IMR-90 (cell line): ENCODE data around the gene PTPRN2. TPM values are rescaled to one million over a fixed set of nuclear protein-coding genes. Genes with fewer than 3 reads are reported as not detected.
"Not testable (repeated sequence)": the region's sequence is repeated elsewhere in the genome, so short reads cannot be mapped to it uniquely, and the experiment has no call there.

Source experiments
- ATAC-seq: fragments of 200-7000 bp; cut with Tn5 transposase; 2 replicates; pipeline ENCODE4 v1.9.1; 2020; ENCODE audit warnings: low read depth, mild to moderate bottlenecking, moderate library complexity
- BruUV-seq: library from RNA; stranded (reverse); fragments of 400-500 nt; replicated peaks from 2 replicates; lab custom pipeline; 2021; lab: Mats Ljungman, UMichigan
- CTCF ChIA-PET: fragments of 300-600 bp; formaldehyde crosslinking; extraction: SDS; loops from one replicate; lab custom pipeline; 2021; ENCODE audit warnings: antibody characterized with exemption; lab: Yijun Ruan, JAX
- POLR2A ChIA-PET: fragments of 300-600 bp; sonication (Branson Sonifier 250); formaldehyde crosslinking; loops from one replicate; lab custom pipeline; 2022; ENCODE audit warnings: antibody characterized with exemption; ENCODE audit not compliant: unreplicated experiment; lab: Charles Lee
- DNase-seq: peaks from one replicate; pipeline ENCODE4 v3.0.0; 2013
- H2AFZ ChIP-seq: replicated peaks from 2 replicates; pipeline ENCODE3; 2013; ENCODE audit warnings: low read length, mild to moderate bottlenecking; ENCODE audit not compliant: poor library complexity
- H2AK5ac ChIP-seq: 2 replicates; pipeline ENCODE4 v1.6.1; 2013; ENCODE audit warnings: low read depth, low read length, inconsistent platforms
- H2AK9ac ChIP-seq: replicated peaks from 2 replicates; pipeline ENCODE3; 2013; ENCODE audit warnings: mild to moderate bottlenecking, low read depth, low read length, moderate library complexity; ENCODE audit not compliant: poor library complexity
- H2BK120ac ChIP-seq: 2 replicates; pipeline ENCODE4 v1.6.1; 2013; ENCODE audit warnings: low read depth, low read length, inconsistent platforms
- H2BK15ac ChIP-seq: 3 replicates; pipeline ENCODE4 v1.6.1; 2013; ENCODE audit warnings: low read depth, low read length, inconsistent platforms
- H2BK20ac ChIP-seq: 2 replicates; pipeline ENCODE4 v1.6.1; 2013; ENCODE audit warnings: low read depth, mild to moderate bottlenecking, inconsistent platforms, low read length, moderate library complexity
- H2BK5ac ChIP-seq: 2 replicates; pipeline ENCODE4 v1.6.1; 2013; ENCODE audit warnings: mild to moderate bottlenecking, low read depth, low read length, inconsistent platforms; ENCODE audit not compliant: poor library complexity, severe bottlenecking
- H3K14ac ChIP-seq: replicated peaks from 2 replicates; pipeline ENCODE4 v1.6.1; 2013; ENCODE audit warnings: low read depth, low read length, inconsistent platforms
- H3K18ac ChIP-seq: 2 replicates; pipeline ENCODE4 v1.6.1; 2013; ENCODE audit warnings: low read depth, low read length, control low read depth
- H3K23ac ChIP-seq: 2 replicates; pipeline ENCODE4 v1.6.1; 2013; ENCODE audit warnings: low read depth, low read length, inconsistent platforms
- H3K27ac ChIP-seq: 2 replicates; pipeline ENCODE4 v1.5.1; 2013; ENCODE audit warnings: mild to moderate bottlenecking, control low read depth, low read length; ENCODE audit not compliant: insufficient read depth
- H3K27me3 ChIP-seq: 2 replicates; pipeline ENCODE4 v1.6.1; 2013; ENCODE audit warnings: low read length; ENCODE audit not compliant: control insufficient read depth, insufficient read depth
- H3K36me3 ChIP-seq: 2 replicates; pipeline ENCODE4 v1.6.1; 2013; ENCODE audit warnings: low read length, mixed read lengths; ENCODE audit not compliant: control insufficient read depth, insufficient read depth
- H3K4ac ChIP-seq: 2 replicates; pipeline ENCODE4 v1.6.1; 2013; ENCODE audit warnings: low read depth, low read length, inconsistent platforms
- H3K4me1 ChIP-seq: 2 replicates; pipeline ENCODE4 v1.6.1; 2013; ENCODE audit warnings: low read length, mixed read lengths; ENCODE audit not compliant: control insufficient read depth, insufficient read depth
- H3K4me2 ChIP-seq: 2 replicates; pipeline ENCODE4 v1.6.1; 2013; ENCODE audit warnings: low read depth, mild to moderate bottlenecking, control low read depth, low read length, moderate library complexity
- H3K4me3 ChIP-seq: 2 replicates; pipeline ENCODE4 v1.5.1; 2013; ENCODE audit warnings: low read depth, mild to moderate bottlenecking, control low read depth, low read length, moderate library complexity; ENCODE audit not compliant: insufficient read depth
- H3K56ac ChIP-seq: 2 replicates; pipeline ENCODE4 v1.6.1; 2013; ENCODE audit warnings: low read length, inconsistent platforms; ENCODE audit not compliant: insufficient read depth; ENCODE audit errors: extremely low read depth
- H3K79me1 ChIP-seq, 2 experiments: 2 replicates each; pipeline ENCODE4 v1.6.1; 2013; ENCODE audit warnings: low read length in 2 of 2, inconsistent platforms in 1 of 2, low read depth in 1 of 2
- H3K9ac ChIP-seq: 2 replicates; pipeline ENCODE4 v1.6.1; 2013; ENCODE audit warnings: low read depth, low read length, control low read depth
- H3K9me1 ChIP-seq: 2 replicates; pipeline ENCODE4 v1.6.1; 2013; ENCODE audit warnings: low read length, inconsistent platforms; ENCODE audit not compliant: insufficient read depth
- H3K9me3 ChIP-seq: 2 replicates; pipeline ENCODE4 v1.6.1; 2013; ENCODE audit warnings: low read length; ENCODE audit not compliant: control insufficient read depth, insufficient read depth
- H4K20me1 ChIP-seq: 2 replicates; pipeline ENCODE4 v1.6.1; 2013; ENCODE audit warnings: low read length, inconsistent platforms; ENCODE audit not compliant: insufficient read depth
- H4K5ac ChIP-seq: 2 replicates; pipeline ENCODE4 v1.6.1; 2013; ENCODE audit warnings: mild to moderate bottlenecking, low read depth, low read length, control low read depth
- H4K8ac ChIP-seq, 2 experiments: 2 replicates each; pipeline ENCODE4 v1.6.1; 2013; ENCODE audit warnings: low read depth in 2 of 2, low read length in 2 of 2, control low read depth in 1 of 2, inconsistent platforms in 1 of 2
- H4K91ac ChIP-seq: 2 replicates; pipeline ENCODE4 v1.6.1; 2013; ENCODE audit warnings: low read depth, low read length, inconsistent platforms; ENCODE audit not compliant: insufficient read depth
- BHLHE40 ChIP-seq: fragments of 150-350 bp; IDR thresholded peaks from 2 replicates; pipeline ENCODE4 v1.6.1; 2016; ENCODE audit warnings: mild to moderate bottlenecking, low read depth, low read length
- CEBPB ChIP-seq: IDR thresholded peaks from 2 replicates; pipeline ENCODE4 v1.6.1; 2012; ENCODE audit warnings: low read depth, low read length, improper control_type of control experiment
- FOS ChIP-seq: fragments of 150-350 bp; IDR thresholded peaks from 2 replicates; pipeline ENCODE4 v1.6.1; 2016; ENCODE audit warnings: low read depth, low read length
- MAFK ChIP-seq: IDR thresholded peaks from 2 replicates; pipeline ENCODE4 v1.6.1; 2012; ENCODE audit warnings: low read depth, low read length, improper control_type of control experiment
- MAZ ChIP-seq: IDR thresholded peaks from 2 replicates; pipeline ENCODE4 v1.6.1; 2012; ENCODE audit warnings: low read depth, mild to moderate bottlenecking, low read length, improper control_type of control experiment, moderate library complexity, borderline replicate concordance
- MXI1 ChIP-seq: IDR thresholded peaks from 2 replicates; pipeline ENCODE4 v1.6.1; 2012; ENCODE audit warnings: low read depth, mild to moderate bottlenecking, low read length, moderate library complexity, borderline replicate concordance
- NFE2L2 ChIP-seq: fragments of 150-350 bp; IDR thresholded peaks from 2 replicates; pipeline ENCODE4 v1.6.1; 2016; ENCODE audit warnings: low read depth, mild to moderate bottlenecking, low read length
- POLR2A ChIP-seq: IDR thresholded peaks from 2 replicates; pipeline ENCODE4 v1.6.1; 2012; ENCODE audit warnings: mild to moderate bottlenecking, low read depth, low read length
- RCOR1 ChIP-seq: IDR thresholded peaks from 2 replicates; pipeline ENCODE4 v1.6.1; 2012; ENCODE audit warnings: mild to moderate bottlenecking, low read length, improper control_type of control experiment; ENCODE audit not compliant: insufficient replicate concordance
- RFX5 ChIP-seq: IDR thresholded peaks from 2 replicates; pipeline ENCODE4 v1.8.0; 2012; ENCODE audit warnings: low read depth, mild to moderate bottlenecking, low read length, moderate library complexity
- WGBS, 2 experiments: methylation state at CpG; one replicate each; pipeline versions ENCODE4 v1.1.5 to v1.1.7; 2013; ENCODE audit warnings: missing lambda C conversion rate in 2 of 2; ENCODE audit not compliant: insufficient read length in 1 of 2; ENCODE audit errors: extremely low coverage in 2 of 2; 5-methylcytosine and 5-hydroxymethylcytosine counted together
- dilution Hi-C: fragments of 300-500 bp; cut with HindIII; formaldehyde crosslinking; loops from one replicate; pipeline ENCODE4 v1.14.3; 2018; ENCODE audit warnings: low sequenced_read_pairs; ENCODE audit not compliant: unreplicated experiment
- in situ Hi-C: fragments of 300-500 bp; cut with MboI; formaldehyde crosslinking; loops from 3 replicates; pipeline ENCODE4 v1.14.3; 2019; ENCODE audit warnings: low sequenced_read_pairs, inconsistent platforms, mixed read lengths
- intact Hi-C: fragments of 100-400 bp; cut with micrococcal nuclease; formaldehyde crosslinking; loops from 2 replicates; pipeline ENCODE4 v1.10.0; 2022
- polyA plus RNA-seq, 3 experiments: library from polyadenylated mRNA; depleted of rRNA; stranded (reverse); fragments of >200 nt; gene quantifications; 2 replicates each; pipeline ENCODE4 v1.2.3, GENCODE V29; 2012; ENCODE audit warnings: low replicate concordance in 1 of 3
- total RNA-seq: library from RNA; depleted of rRNA; stranded (reverse); fragments of >200 nt; gene quantifications from 2 replicates; pipeline ENCODE4 v1.2.3, GENCODE V29; 2012
- TF ChIP-seq, protein P1 (sequence below): fragments of 150-350 bp; IDR thresholded peaks from 2 replicates; pipeline ENCODE4 v1.6.1; 2016; ENCODE audit warnings: low read depth, mild to moderate bottlenecking, low read length, moderate library complexity, borderline replicate concordance

Gene PTPRN2
- total and polyA plus RNA-seq, 2 of the 4 experiments (the other 2 are of a cell fraction): 0.03 TPM; not detected in 1

DNA sequence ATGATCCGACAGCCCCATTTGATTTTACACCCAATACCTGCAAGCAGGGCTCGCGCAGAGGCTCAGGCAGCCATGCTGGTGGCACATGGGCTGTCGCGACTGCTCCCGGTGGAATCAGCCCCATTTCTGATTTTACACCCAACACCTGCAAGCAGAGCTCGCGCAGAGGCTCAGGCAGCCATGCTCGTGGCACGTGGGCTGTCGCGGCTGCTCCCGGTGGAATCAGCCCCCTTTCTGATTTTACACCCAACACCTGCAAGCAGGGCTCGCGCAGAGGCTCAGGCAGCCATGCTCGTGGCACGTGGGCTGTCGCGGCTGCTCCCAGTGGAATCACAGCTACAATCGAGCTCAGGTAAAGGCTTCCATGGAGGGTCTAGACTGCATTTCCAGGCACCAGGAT, 244.1 kb downstream of the PTPRN2 start:
- Histone ChIP-seq H4K91ac (no peak overlapping the region), H3K9ac (no peak overlapping the region), H4K20me1 (no peaks in the 10 kb centered on the region), H3K4me1 (no peaks in the 10 kb centered on the region), H3K36me3 (no peaks in the 10 kb centered on the region), H3K79me1 (no peaks in the 10 kb centered on the region), H3K4me3 (no peak overlapping the region), H2BK15ac (no peak overlapping the region), H3K56ac (no peak overlapping the region), H3K4me2 (no peak overlapping the region), H3K4ac (no peak overlapping the region), H2AFZ (no peak overlapping the region), H3K9me3 (peaks cover 30% of the 10 kb centered on the region), H3K23ac (no peak overlapping the region), H3K27me3 (no peaks in the 10 kb centered on the region), H3K27ac (no peak overlapping the region), H4K8ac (no peak overlapping the region), H2AK5ac (no peak overlapping the region), H2AK9ac (no peak overlapping the region), H2BK5ac (no peak overlapping the region), H3K9me1 (no peaks in the 10 kb centered on the region), H2BK120ac (no peak overlapping the region), H3K18ac (no peak overlapping the region), H2BK20ac (no peak overlapping the region), H4K5ac (no peak overlapping the region), H3K14ac (no peak overlapping the region)
- ATAC-seq (no peak), DNase-seq (no peak)
- TF ChIP-seq CEBPB (no peak), MAZ (no peak), BHLHE40 (no peak), FOS (no peak), MXI1 (no peak), POLR2A (no peak), MAFK (no peak), RCOR1 (no peak), NFE2L2 (no peak), RFX5 (no peak)
- TF ChIP-seq, protein P1, sequence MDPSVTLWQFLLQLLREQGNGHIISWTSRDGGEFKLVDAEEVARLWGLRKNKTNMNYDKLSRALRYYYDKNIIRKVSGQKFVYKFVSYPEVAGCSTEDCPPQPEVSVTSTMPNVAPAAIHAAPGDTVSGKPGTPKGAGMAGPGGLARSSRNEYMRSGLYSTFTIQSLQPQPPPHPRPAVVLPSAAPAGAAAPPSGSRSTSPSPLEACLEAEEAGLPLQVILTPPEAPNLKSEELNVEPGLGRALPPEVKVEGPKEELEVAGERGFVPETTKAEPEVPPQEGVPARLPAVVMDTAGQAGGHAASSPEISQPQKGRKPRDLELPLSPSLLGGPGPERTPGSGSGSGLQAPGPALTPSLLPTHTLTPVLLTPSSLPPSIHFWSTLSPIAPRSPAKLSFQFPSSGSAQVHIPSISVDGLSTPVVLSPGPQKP: no peak
- CTCF ChIA-PET: no interaction called here
- POLR2A ChIA-PET: no interaction called here
- in situ Hi-C loops (no loop called here), dilution Hi-C loops (no loop called here), intact Hi-C loops (no loop called here)
- WGBS, 2 experiments: 74% methylated on average over 6 of the region's 20 CpGs; no CpG with 5 or more reads in 1 of the 2 experiments
- BruUV-seq: no TSS peak

DNA sequence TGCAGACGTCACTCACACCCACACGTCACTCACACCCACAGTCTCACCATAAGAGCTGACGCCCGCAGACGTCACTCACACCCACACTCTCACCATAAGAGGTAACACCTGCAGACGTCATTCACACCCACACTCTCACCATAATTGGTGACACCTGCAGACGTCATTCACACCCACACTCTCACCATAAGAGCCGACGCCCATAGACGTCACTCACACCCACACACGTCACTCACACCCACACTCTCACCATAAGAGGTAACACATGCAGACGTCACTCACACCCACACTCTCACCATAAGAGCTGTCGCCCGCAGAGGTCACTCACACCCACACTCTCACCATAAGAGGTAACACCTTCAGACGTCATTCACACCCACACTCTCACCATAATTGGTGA, 246.5 kb downstream of the PTPRN2 start:
- no CpG with 5 or more reads among the region's 15 CpGs for WGBS, 2 experiments
- H3K4me3 ChIP-seq, H4K5ac ChIP-seq, CTCF ChIA-PET, H3K23ac ChIP-seq, H2AK9ac ChIP-seq, H2AK5ac ChIP-seq, H3K56ac ChIP-seq, H2BK15ac ChIP-seq, intact Hi-C loops, ATAC-seq, POLR2A ChIA-PET, H4K91ac ChIP-seq, DNase-seq, H2BK120ac ChIP-seq, H4K8ac ChIP-seq, dilution Hi-C loops, BruUV-seq, H3K14ac ChIP-seq, H3K36me3 ChIP-seq, H3K4ac ChIP-seq, H3K9me1 ChIP-seq, H3K79me1 ChIP-seq, H3K27me3 ChIP-seq, H3K18ac ChIP-seq, H3K4me1 ChIP-seq, H3K4me2 ChIP-seq, H2AFZ ChIP-seq, H3K9ac ChIP-seq, H2BK20ac ChIP-seq, in situ Hi-C loops, H4K20me1 ChIP-seq, H2BK5ac ChIP-seq, H3K27ac ChIP-seq: not testable (repeated sequence)
- H3K9me3 ChIP-seq: peaks cover 24% of the 10 kb centered on the region
